22Rv1 (cell line): ENCODE results near the gene TMEM95.
"Not testable (repeated sequence)": the region's sequence is repeated elsewhere in the genome, so short reads cannot be mapped to it uniquely, and the experiment has no call there.

Experiments
- H3K27ac ChIP-seq: fragments of 450-650 bp; 2 replicates; pipeline ENCODE4 v1.5.1; 2017
- ZFX ChIP-seq: fragments of 450-650 bp; IDR thresholded peaks from 2 replicates; pipeline ENCODE4 v1.6.1; 2017; ENCODE audit warnings: antibody characterized with exemption, borderline replicate concordance
- TF ChIP-seq, protein P1 (sequence below): fragments of 450-650 bp; IDR thresholded peaks from 2 replicates; pipeline ENCODE4 v1.5.1; 2017; ENCODE audit warnings: mild to moderate bottlenecking

Gene TMEM95

DNA sequence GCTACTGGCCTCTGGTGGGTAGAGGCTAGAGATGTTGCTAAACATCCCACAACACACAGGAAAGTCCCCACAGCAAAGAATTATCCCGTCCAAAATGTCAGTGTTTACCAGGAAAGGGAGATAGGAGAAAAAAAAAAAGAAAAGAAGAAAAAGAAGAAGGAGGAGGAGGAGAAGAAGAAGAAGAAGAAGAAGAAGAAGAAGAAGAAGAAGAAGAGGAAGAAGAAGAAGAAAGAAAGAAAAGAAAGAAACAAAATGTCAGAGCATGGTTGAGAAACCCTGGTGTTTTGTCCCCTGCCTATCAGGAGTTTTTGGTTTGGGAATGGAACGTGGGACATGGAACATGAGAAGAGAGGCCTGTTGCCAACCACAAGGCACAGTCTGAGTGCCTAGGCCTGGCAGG is 2.4 kb downstream of the TMEM95 start:
- no peak overlapping the region for H3K27ac ChIP-seq
- TF ChIP-seq, protein P1, sequence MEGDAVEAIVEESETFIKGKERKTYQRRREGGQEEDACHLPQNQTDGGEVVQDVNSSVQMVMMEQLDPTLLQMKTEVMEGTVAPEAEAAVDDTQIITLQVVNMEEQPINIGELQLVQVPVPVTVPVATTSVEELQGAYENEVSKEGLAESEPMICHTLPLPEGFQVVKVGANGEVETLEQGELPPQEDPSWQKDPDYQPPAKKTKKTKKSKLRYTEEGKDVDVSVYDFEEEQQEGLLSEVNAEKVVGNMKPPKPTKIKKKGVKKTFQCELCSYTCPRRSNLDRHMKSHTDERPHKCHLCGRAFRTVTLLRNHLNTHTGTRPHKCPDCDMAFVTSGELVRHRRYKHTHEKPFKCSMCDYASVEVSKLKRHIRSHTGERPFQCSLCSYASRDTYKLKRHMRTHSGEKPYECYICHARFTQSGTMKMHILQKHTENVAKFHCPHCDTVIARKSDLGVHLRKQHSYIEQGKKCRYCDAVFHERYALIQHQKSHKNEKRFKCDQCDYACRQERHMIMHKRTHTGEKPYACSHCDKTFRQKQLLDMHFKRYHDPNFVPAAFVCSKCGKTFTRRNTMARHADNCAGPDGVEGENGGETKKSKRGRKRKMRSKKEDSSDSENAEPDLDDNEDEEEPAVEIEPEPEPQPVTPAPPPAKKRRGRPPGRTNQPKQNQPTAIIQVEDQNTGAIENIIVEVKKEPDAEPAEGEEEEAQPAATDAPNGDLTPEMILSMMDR = no peak
- TF ChIP-seq ZFX = no peak

DNA sequence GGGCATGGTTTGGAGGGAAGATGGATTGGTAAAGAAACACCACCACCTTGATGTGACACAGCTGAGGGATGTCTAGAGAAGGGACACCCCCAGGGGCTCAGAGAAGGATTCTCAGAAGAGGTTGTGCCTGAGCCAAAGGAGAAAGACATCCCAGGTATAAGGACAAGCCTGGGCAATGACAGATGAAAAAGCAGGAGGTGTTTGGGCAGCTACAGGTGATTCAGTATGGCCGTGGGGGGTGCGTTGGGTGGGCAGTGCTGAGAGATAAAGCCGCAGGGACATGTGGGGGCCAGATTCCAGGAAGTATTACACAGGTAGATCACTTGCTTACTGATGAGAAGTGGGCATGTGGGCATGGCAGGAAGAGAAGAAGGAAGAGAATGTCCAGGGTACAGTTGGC is 7.0 kb downstream of the TMEM95 start:
- no peak for TF ChIP-seq ZFX
- TF ChIP-seq, protein P1 = no peak
- H3K27ac ChIP-seq = no peak overlapping the region

DNA sequence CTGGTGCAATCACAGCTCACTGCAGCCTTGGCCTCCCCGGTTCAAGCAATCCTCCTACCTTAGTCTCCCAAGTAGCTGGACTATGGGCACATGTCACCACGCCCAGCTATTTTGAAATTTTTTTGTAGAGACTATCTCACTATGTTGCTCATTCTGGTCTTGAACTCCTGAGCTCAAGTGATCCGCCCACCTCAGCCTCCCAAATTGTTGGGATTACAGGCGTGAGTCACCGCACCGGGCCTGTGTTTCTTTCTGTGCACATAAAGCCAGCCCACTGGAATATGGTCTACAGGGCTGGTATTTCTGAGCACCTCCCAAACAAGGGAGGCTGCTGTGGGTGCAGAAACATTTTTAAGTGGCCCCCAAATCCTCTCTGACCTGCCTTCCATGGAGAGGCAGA is 8.4 kb downstream of the TMEM95 start:
- no peak overlapping the region for H3K27ac ChIP-seq
- TF ChIP-seq, protein P1 = no peak
- no peak for TF ChIP-seq ZFX

DNA sequence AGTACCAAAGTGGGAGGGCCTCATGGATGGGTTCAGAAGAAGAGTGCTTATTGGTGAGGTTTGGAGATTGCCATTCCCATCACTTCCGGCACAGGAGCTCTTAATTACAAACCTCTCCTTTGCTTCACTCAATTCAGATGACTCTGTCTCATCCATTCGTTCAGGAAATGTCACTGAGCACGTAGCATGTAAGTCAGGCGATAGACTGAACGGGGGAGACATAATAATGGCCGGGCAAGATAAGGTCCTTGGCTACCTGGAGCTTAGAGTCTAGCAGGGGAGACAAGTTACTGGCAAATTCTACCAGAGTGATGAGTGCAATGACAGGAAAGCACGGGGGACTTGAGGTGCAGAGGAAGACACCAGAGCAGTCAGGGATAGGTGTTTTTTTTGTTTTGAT is 11.0 kb downstream of the TMEM95 start:
- H3K27ac ChIP-seq = not testable (repeated sequence)

DNA sequence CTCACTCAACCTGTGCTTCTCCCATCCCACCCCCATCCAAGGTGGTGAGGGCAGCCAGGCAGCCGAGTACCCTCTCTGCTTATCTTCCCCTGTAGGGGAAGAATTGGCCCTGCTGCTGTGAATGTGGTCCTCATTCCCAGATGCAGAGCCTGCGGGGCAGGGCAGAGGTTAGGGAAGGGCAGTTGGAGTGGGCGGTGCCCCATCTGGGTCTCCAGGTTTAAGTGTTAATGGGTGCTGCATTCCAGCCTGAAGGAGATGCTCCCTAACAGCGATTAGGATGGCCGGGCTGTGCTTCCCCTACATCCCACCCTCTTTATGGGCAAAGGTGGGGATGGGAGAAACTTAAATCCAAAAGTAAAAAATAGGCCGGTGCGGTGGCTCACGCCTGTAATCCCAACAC is 12.1 kb downstream of the TMEM95 start:
- no peak overlapping the region for H3K27ac ChIP-seq
- no peak for TF ChIP-seq ZFX
- TF ChIP-seq, protein P1 = no peak

DNA sequence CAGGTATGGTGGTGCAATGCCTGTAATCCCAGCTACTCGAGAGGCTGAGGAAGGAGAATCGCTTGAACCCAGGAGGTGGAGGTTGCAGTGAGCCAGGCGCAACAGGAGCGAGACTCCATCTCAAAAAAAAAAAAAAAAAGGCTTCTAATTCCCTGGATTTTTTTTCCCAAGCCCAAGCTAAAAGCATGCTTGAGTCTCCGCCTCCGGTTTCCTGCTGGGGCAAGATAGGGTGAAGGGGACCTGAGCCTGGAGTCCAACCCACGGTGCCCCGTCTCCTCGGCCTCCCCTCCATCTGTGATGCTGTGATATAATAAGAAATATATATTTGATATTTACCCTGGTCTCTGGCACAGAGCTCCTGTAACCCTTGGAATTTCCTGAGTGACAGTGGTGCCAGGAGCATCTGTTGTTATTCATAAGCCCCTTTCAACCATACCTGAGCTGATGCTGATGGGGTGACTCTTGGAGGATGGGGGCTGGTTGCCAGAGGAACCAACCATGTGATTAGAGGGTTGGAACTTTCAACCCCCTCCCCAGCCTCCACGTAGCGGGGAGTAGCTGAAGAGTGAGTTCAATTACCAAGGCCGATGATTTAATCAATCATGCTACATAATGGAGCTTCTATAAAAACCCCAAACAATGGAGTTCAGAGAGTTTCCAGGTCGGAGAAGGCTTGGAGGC is 13.1 kb downstream of the TMEM95 start:
- no peak overlapping the region for H3K27ac ChIP-seq

DNA sequence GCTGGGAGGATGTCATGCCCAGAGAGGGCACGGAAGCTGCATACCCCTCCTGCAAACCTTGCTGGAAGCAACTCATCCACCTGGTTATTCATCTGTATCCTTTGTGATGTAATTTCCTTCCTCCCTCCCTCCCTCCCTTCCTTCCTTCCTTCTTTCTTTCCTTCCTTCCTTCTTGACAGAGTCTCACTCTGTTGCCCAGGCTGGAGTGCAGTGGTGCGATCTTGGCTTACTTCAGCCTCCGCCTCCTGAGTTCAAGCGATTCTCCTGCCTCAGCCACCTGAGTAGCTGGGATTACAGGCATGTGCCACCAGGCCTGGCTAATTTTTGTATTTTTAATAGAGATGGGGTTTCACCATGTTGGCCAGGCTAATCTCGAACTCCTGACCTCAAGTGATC is 13.6 kb downstream of the TMEM95 start:
- H3K27ac ChIP-seq = not testable (repeated sequence)

More for the DNA sequence above, 13.1 kb downstream of the TMEM95 start:
- TF ChIP-seq, protein P1 = no peak
- no peak for TF ChIP-seq ZFX

DNA sequence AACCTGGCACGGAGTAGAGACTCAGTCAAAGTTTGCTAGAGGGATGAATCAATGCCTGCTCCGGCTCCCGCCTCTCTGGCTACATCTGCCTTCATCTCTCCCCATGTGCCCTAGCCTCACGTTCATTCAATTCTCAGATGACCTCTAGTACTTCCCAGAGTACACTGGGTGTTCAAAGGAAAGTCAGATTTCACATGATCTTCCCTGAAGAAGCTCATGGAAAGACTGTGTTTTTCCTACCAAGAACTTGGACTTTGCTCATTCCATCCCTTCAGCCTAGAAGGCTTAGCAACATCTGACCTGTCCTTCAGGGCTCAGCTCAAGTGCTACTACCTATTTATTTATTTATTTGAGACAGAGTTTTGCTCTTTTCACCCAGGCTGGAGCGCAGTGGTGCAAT is 14.9 kb downstream of the TMEM95 start:
- no peak overlapping the region for H3K27ac ChIP-seq
- TF ChIP-seq ZFX = no peak
- TF ChIP-seq, protein P1 = no peak
